Lower leg skin (tissue), 4 donors: ENCODE data around the gene SIM1. TPM values are rescaled to one million over a fixed set of nuclear protein-coding genes. Genes with fewer than 3 reads are reported as not detected.

Source experiments
- DNase-seq, 2 donors: peaks; one replicate each; pipeline ENCODE4 v3.0.0-alpha.2; 2019; ENCODE audit warnings: low spot score in 2 of 2
- H3K4me3 ChIP-seq: fragments of 200-600 bp; sonication (generic); 2 replicates; pipeline ENCODE4 v1.5.1; 2017; ENCODE audit warnings: mild to moderate bottlenecking, low read depth; ENCODE audit not compliant: poor library complexity, severe bottlenecking
- POLR2A ChIP-seq, 2 donors: fragments of 450-650 bp; IDR thresholded peaks; one replicate each; pipeline ENCODE4 v1.6.1; 2016 to 2017; ENCODE audit warnings: antibody characterized with exemption in 2 of 2, mild to moderate bottlenecking in 1 of 2, moderate library complexity in 1 of 2
- WGBS, 2 donors: methylation state at CpG; one replicate each; pipeline ENCODE4 v1.1.5; 2018; 5-methylcytosine and 5-hydroxymethylcytosine counted together
- intact Hi-C: fragments of 100-400 bp; cut with DNase I; formaldehyde crosslinking; loops from one replicate; pipeline ENCODE4 v1.15.0; 2023; ENCODE audit warnings: low total_unique reads
- total RNA-seq, 4 donors: library from RNA; depleted of rRNA; stranded (reverse); fragments of >200 nt; gene quantifications; one replicate each; pipeline ENCODE4 v1.1.0, GENCODE V29; 2016
- TF ChIP-seq, protein P1 (sequence below), 3 donors: fragments of 450-650 bp; IDR thresholded peaks; one replicate each; pipeline ENCODE4 v1.5.1; 2016; ENCODE audit warnings: antibody characterized with exemption in 3 of 3, mild to moderate bottlenecking in 3 of 3, moderate library complexity in 2 of 3

The SIM1 gene
- total RNA-seq, 4 donors from 2014 or later: 0.66 to 1.1 (median 0.75) TPM

- intact Hi-C loops: no loop called here
- no peak for DNase-seq
- 43 to 60% methylated on average over 8 of the region's 8 CpGs for WGBS, 2 donors
- TF ChIP-seq, protein P1, sequence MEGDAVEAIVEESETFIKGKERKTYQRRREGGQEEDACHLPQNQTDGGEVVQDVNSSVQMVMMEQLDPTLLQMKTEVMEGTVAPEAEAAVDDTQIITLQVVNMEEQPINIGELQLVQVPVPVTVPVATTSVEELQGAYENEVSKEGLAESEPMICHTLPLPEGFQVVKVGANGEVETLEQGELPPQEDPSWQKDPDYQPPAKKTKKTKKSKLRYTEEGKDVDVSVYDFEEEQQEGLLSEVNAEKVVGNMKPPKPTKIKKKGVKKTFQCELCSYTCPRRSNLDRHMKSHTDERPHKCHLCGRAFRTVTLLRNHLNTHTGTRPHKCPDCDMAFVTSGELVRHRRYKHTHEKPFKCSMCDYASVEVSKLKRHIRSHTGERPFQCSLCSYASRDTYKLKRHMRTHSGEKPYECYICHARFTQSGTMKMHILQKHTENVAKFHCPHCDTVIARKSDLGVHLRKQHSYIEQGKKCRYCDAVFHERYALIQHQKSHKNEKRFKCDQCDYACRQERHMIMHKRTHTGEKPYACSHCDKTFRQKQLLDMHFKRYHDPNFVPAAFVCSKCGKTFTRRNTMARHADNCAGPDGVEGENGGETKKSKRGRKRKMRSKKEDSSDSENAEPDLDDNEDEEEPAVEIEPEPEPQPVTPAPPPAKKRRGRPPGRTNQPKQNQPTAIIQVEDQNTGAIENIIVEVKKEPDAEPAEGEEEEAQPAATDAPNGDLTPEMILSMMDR (IDR thresholded peaks at IDR 0.05): no peak
- TF ChIP-seq POLR2A (IDR thresholded peaks at IDR 0.05): no peak
- no peak overlapping the region for H3K4me3 ChIP-seq
These were observed 7.8 kb downstream of the SIM1 start for GRCh38 chr6:100456908-100457235.

DNA sequence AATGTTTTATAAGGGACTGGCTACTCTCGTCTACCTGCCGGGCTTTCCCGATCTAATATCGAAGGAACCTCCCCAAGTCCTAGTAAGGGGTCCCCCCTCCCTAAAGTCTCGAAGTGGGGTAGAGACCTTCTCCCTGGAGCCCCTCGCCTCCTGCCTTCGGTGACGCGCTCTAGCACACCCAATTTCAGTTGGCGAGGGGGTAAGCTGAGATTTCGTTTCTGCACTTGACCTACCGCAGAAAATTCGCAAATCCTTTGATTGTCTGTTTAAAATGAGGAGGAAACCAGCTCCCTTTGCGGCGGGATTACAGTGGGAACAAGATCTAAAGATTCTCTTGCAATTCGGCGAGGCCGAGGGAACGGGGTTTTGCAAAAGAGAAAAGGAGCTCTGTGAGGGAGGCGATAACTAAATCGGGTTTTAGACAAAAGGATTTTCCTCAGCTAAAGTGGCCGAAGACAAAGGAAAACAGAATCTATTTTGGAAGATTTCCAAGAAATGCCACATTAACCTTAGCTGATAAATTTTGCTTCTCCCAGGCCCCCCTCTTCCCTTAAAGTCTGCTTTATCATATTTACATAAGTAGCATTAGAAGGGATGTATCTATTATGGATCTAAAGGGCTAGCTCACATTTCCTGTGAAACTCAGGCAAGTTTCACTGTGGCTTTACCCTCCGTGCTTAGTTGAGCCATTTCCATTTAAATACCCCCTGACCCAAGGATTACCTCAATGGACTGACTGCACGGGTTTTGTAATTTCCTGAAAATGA is 8.4 kb downstream of the SIM1 start:
- DNase-seq: no peak
- WGBS, 2 donors: 34 to 51% methylated on average over 24 of the region's 24 CpGs
- intact Hi-C loops: no loop called here
- TF ChIP-seq, protein P1 (IDR thresholded peaks at IDR 0.05): no peak
- no peak for TF ChIP-seq POLR2A (IDR thresholded peaks at IDR 0.05)
- no peak overlapping the region for H3K4me3 ChIP-seq

GRCh38 chr6:100455230-100456124 is 9.2 kb downstream of the SIM1 start:
- WGBS, 2 donors: 34 to 42% methylated on average over 54 of the region's 54 CpGs
- TF ChIP-seq POLR2A (IDR thresholded peaks at IDR 0.05): no peak
- TF ChIP-seq, protein P1 (IDR thresholded peaks at IDR 0.05): no peak
- DNase-seq: no peak
- H3K4me3 ChIP-seq: no peak overlapping the region
- intact Hi-C loops: no loop called here

GRCh38 chr6:100454551-100455229 is 10.0 kb downstream of the SIM1 start:
- H3K4me3 ChIP-seq: no peak overlapping the region
- intact Hi-C loops: loop anchor here (5.0 kb wide), 1 partner anchor 1137 kb away; no protein-coding TSS in a partner anchor
- WGBS, 2 donors: 39 to 44% methylated on average over 14 of the region's 14 CpGs
- TF ChIP-seq POLR2A (IDR thresholded peaks at IDR 0.05): no peak
- TF ChIP-seq, protein P1 (IDR thresholded peaks at IDR 0.05): no peak
- no peak for DNase-seq

- H3K4me3 ChIP-seq: no peak overlapping the region
- TF ChIP-seq POLR2A (IDR thresholded peaks at IDR 0.05): no peak
- TF ChIP-seq, protein P1 (IDR thresholded peaks at IDR 0.05): no peak
- no peak for DNase-seq
- intact Hi-C loops: loop anchor here (5.0 kb wide), 1 partner anchor 1137 kb away; no protein-coding TSS in a partner anchor
- 34 to 42% methylated on average over 36 of the region's 36 CpGs for WGBS, 2 donors
These were observed 10.8 kb downstream of the SIM1 start for GRCh38 chr6:100453701-100454521.
